Measurements from ENCODE around the gene LRP5.

DNA sequence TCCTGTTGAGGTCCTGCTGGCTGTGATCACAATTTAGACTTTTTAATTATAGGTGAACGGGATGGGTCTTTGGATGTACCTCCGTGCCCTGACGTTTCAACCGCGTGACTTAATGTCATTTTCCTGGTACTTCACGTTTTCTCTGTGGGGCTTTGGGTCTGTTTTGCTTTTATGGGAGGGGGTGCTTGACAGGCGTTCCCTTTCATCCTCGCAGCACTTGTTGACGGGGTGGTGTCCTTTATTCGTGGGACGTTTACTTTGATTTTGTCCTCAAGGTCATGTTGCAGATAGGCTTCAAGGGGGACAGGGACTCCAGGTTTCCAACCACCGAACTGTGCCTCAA, 149.2 kb downstream of the LRP5 start:
- TF ChIP-seq, protein P1, sequence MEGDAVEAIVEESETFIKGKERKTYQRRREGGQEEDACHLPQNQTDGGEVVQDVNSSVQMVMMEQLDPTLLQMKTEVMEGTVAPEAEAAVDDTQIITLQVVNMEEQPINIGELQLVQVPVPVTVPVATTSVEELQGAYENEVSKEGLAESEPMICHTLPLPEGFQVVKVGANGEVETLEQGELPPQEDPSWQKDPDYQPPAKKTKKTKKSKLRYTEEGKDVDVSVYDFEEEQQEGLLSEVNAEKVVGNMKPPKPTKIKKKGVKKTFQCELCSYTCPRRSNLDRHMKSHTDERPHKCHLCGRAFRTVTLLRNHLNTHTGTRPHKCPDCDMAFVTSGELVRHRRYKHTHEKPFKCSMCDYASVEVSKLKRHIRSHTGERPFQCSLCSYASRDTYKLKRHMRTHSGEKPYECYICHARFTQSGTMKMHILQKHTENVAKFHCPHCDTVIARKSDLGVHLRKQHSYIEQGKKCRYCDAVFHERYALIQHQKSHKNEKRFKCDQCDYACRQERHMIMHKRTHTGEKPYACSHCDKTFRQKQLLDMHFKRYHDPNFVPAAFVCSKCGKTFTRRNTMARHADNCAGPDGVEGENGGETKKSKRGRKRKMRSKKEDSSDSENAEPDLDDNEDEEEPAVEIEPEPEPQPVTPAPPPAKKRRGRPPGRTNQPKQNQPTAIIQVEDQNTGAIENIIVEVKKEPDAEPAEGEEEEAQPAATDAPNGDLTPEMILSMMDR (IDR thresholded peaks at IDR 0.05): no peak
- TF ChIP-seq POLR2A (IDR thresholded peaks at IDR 0.05) (no peak), POLR2AphosphoS5 (IDR thresholded peaks at IDR 0.05; ENCODE audit: insufficient read depth in 1 of 2, low read depth in 1 of 2) (no peak)

Data from vagina (tissue), 2 donors.